IMR-90 (cell line): ENCODE measurements around the gene ADGRG6. TPM values are rescaled to one million over a fixed set of nuclear protein-coding genes. Genes with fewer than 3 reads are reported as not detected.
A peak's percentile ranks its signal among the peaks of the same experiment; 100 is the strongest.

Experiments used
- ATAC-seq: fragments of 200-7000 bp; cut with Tn5 transposase; 2 replicates; pipeline ENCODE4 v1.9.1; 2020; ENCODE audit warnings: low read depth, mild to moderate bottlenecking, moderate library complexity
- BruUV-seq: library from RNA; stranded (reverse); fragments of 400-500 nt; replicated peaks from 2 replicates; lab custom pipeline; 2021; lab: Mats Ljungman, UMichigan
- CTCF ChIA-PET: fragments of 300-600 bp; formaldehyde crosslinking; extraction: SDS; loops from one replicate; lab custom pipeline; 2021; ENCODE audit warnings: antibody characterized with exemption; lab: Yijun Ruan, JAX
- POLR2A ChIA-PET: fragments of 300-600 bp; sonication (Branson Sonifier 250); formaldehyde crosslinking; loops from one replicate; lab custom pipeline; 2022; ENCODE audit warnings: antibody characterized with exemption; ENCODE audit not compliant: unreplicated experiment; lab: Charles Lee
- DNase-seq: peaks from one replicate; pipeline ENCODE4 v3.0.0; 2013
- H2AFZ ChIP-seq: replicated peaks from 2 replicates; pipeline ENCODE3; 2013; ENCODE audit warnings: low read length, mild to moderate bottlenecking; ENCODE audit not compliant: poor library complexity
- H2AK5ac ChIP-seq: 2 replicates; pipeline ENCODE4 v1.6.1; 2013; ENCODE audit warnings: low read depth, low read length, inconsistent platforms
- H2AK9ac ChIP-seq: replicated peaks from 2 replicates; pipeline ENCODE3; 2013; ENCODE audit warnings: mild to moderate bottlenecking, low read depth, low read length, moderate library complexity; ENCODE audit not compliant: poor library complexity
- H2BK120ac ChIP-seq: 2 replicates; pipeline ENCODE4 v1.6.1; 2013; ENCODE audit warnings: low read depth, low read length, inconsistent platforms
- H2BK15ac ChIP-seq: 3 replicates; pipeline ENCODE4 v1.6.1; 2013; ENCODE audit warnings: low read depth, low read length, inconsistent platforms
- H2BK20ac ChIP-seq: 2 replicates; pipeline ENCODE4 v1.6.1; 2013; ENCODE audit warnings: low read depth, mild to moderate bottlenecking, inconsistent platforms, low read length, moderate library complexity
- H2BK5ac ChIP-seq: 2 replicates; pipeline ENCODE4 v1.6.1; 2013; ENCODE audit warnings: mild to moderate bottlenecking, low read depth, low read length, inconsistent platforms; ENCODE audit not compliant: poor library complexity, severe bottlenecking
- H3K14ac ChIP-seq: replicated peaks from 2 replicates; pipeline ENCODE4 v1.6.1; 2013; ENCODE audit warnings: low read depth, low read length, inconsistent platforms
- H3K18ac ChIP-seq: 2 replicates; pipeline ENCODE4 v1.6.1; 2013; ENCODE audit warnings: low read depth, low read length, control low read depth
- H3K23ac ChIP-seq: 2 replicates; pipeline ENCODE4 v1.6.1; 2013; ENCODE audit warnings: low read depth, low read length, inconsistent platforms
- H3K27ac ChIP-seq: 2 replicates; pipeline ENCODE4 v1.5.1; 2013; ENCODE audit warnings: mild to moderate bottlenecking, control low read depth, low read length; ENCODE audit not compliant: insufficient read depth
- H3K27me3 ChIP-seq: 2 replicates; pipeline ENCODE4 v1.6.1; 2013; ENCODE audit warnings: low read length; ENCODE audit not compliant: control insufficient read depth, insufficient read depth
- H3K36me3 ChIP-seq: 2 replicates; pipeline ENCODE4 v1.6.1; 2013; ENCODE audit warnings: low read length, mixed read lengths; ENCODE audit not compliant: control insufficient read depth, insufficient read depth
- H3K4ac ChIP-seq: 2 replicates; pipeline ENCODE4 v1.6.1; 2013; ENCODE audit warnings: low read depth, low read length, inconsistent platforms
- H3K4me1 ChIP-seq: 2 replicates; pipeline ENCODE4 v1.6.1; 2013; ENCODE audit warnings: low read length, mixed read lengths; ENCODE audit not compliant: control insufficient read depth, insufficient read depth
- H3K4me2 ChIP-seq: 2 replicates; pipeline ENCODE4 v1.6.1; 2013; ENCODE audit warnings: low read depth, mild to moderate bottlenecking, control low read depth, low read length, moderate library complexity
- H3K4me3 ChIP-seq: 2 replicates; pipeline ENCODE4 v1.5.1; 2013; ENCODE audit warnings: low read depth, mild to moderate bottlenecking, control low read depth, low read length, moderate library complexity; ENCODE audit not compliant: insufficient read depth
- H3K56ac ChIP-seq: 2 replicates; pipeline ENCODE4 v1.6.1; 2013; ENCODE audit warnings: low read length, inconsistent platforms; ENCODE audit not compliant: insufficient read depth; ENCODE audit errors: extremely low read depth
- H3K79me1 ChIP-seq, 2 experiments: 2 replicates each; pipeline ENCODE4 v1.6.1; 2013; ENCODE audit warnings: low read length in 2 of 2, inconsistent platforms in 1 of 2, low read depth in 1 of 2
- H3K9ac ChIP-seq: 2 replicates; pipeline ENCODE4 v1.6.1; 2013; ENCODE audit warnings: low read depth, low read length, control low read depth
- H3K9me1 ChIP-seq: 2 replicates; pipeline ENCODE4 v1.6.1; 2013; ENCODE audit warnings: low read length, inconsistent platforms; ENCODE audit not compliant: insufficient read depth
- H3K9me3 ChIP-seq: 2 replicates; pipeline ENCODE4 v1.6.1; 2013; ENCODE audit warnings: low read length; ENCODE audit not compliant: control insufficient read depth, insufficient read depth
- H4K20me1 ChIP-seq: 2 replicates; pipeline ENCODE4 v1.6.1; 2013; ENCODE audit warnings: low read length, inconsistent platforms; ENCODE audit not compliant: insufficient read depth
- H4K5ac ChIP-seq: 2 replicates; pipeline ENCODE4 v1.6.1; 2013; ENCODE audit warnings: mild to moderate bottlenecking, low read depth, low read length, control low read depth
- H4K8ac ChIP-seq, 2 experiments: 2 replicates each; pipeline ENCODE4 v1.6.1; 2013; ENCODE audit warnings: low read depth in 2 of 2, low read length in 2 of 2, control low read depth in 1 of 2, inconsistent platforms in 1 of 2
- H4K91ac ChIP-seq: 2 replicates; pipeline ENCODE4 v1.6.1; 2013; ENCODE audit warnings: low read depth, low read length, inconsistent platforms; ENCODE audit not compliant: insufficient read depth
- CHD1 ChIP-seq: IDR thresholded peaks from 2 replicates; pipeline ENCODE4 v1.6.1; 2012; ENCODE audit warnings: low read depth, low read length, improper control_type of control experiment
- ELK1 ChIP-seq: fragments of 150-350 bp; IDR thresholded peaks from 2 replicates; pipeline ENCODE4 v1.6.1; 2016; ENCODE audit warnings: low read depth, mild to moderate bottlenecking, low read length, moderate library complexity, borderline replicate concordance
- MAFK ChIP-seq: IDR thresholded peaks from 2 replicates; pipeline ENCODE4 v1.6.1; 2012; ENCODE audit warnings: low read depth, low read length, improper control_type of control experiment
- RFX5 ChIP-seq: IDR thresholded peaks from 2 replicates; pipeline ENCODE4 v1.8.0; 2012; ENCODE audit warnings: low read depth, mild to moderate bottlenecking, low read length, moderate library complexity
- WGBS, 2 experiments: methylation state at CpG; one replicate each; pipeline versions ENCODE4 v1.1.5 to v1.1.7; 2013; ENCODE audit warnings: missing lambda C conversion rate in 2 of 2; ENCODE audit not compliant: insufficient read length in 1 of 2; ENCODE audit errors: extremely low coverage in 2 of 2; 5-methylcytosine and 5-hydroxymethylcytosine counted together
- dilution Hi-C: fragments of 300-500 bp; cut with HindIII; formaldehyde crosslinking; loops from one replicate; pipeline ENCODE4 v1.14.3; 2018; ENCODE audit warnings: low sequenced_read_pairs; ENCODE audit not compliant: unreplicated experiment
- in situ Hi-C: fragments of 300-500 bp; cut with MboI; formaldehyde crosslinking; loops from 3 replicates; pipeline ENCODE4 v1.14.3; 2019; ENCODE audit warnings: low sequenced_read_pairs, inconsistent platforms, mixed read lengths
- intact Hi-C: fragments of 100-400 bp; cut with micrococcal nuclease; formaldehyde crosslinking; loops from 2 replicates; pipeline ENCODE4 v1.10.0; 2022
- polyA plus RNA-seq, 3 experiments: library from polyadenylated mRNA; depleted of rRNA; stranded (reverse); fragments of >200 nt; gene quantifications; 2 replicates each; pipeline ENCODE4 v1.2.3, GENCODE V29; 2012; ENCODE audit warnings: low replicate concordance in 1 of 3
- total RNA-seq: library from RNA; depleted of rRNA; stranded (reverse); fragments of >200 nt; gene quantifications from 2 replicates; pipeline ENCODE4 v1.2.3, GENCODE V29; 2012

ADGRG6 gene
- total and polyA plus RNA-seq, 2 of the 4 experiments (the other 2 are of a cell fraction), result 10.0 to 20.3 TPM

GRCh38 chr6:142301651-142302391 is at the start of gene ADGRG6 (continued):
- no peak for TF ChIP-seq RFX5
- no peak for TF ChIP-seq ELK1
- TF ChIP-seq CHD1, result no peak

GRCh38 chr6:142254513-142254912 is 47.3 kb upstream of the ADGRG6 start:
- H2BK5ac ChIP-seq, result no peak overlapping the region
- H4K5ac ChIP-seq, result no peak overlapping the region
- DNase-seq (no peak), ATAC-seq (no peak)
- WGBS, 2 experiments, result 91% methylated on average over 2 of the region's 6 CpGs; no CpG with 5 or more reads in 1 of the 2 experiments
- no peak overlapping the region for H3K4ac ChIP-seq
- H3K27ac ChIP-seq, result no peak overlapping the region
- no peak overlapping the region for H3K9ac ChIP-seq
- no peak overlapping the region for H3K14ac ChIP-seq
- intact Hi-C loops (no loop called here), in situ Hi-C loops (no loop called here), dilution Hi-C loops (no loop called here)
- no peak overlapping the region for H3K18ac ChIP-seq
- POLR2A ChIA-PET, result no interaction called here
- H4K20me1 ChIP-seq, result no peaks in the 10 kb centered on the region
- no peaks in the 10 kb centered on the region for H3K4me1 ChIP-seq
- no peak for TF ChIP-seq RFX5
- TF ChIP-seq MAFK, result peak; percentile 84
- no peaks in the 10 kb centered on the region for H3K79me1 ChIP-seq
- H3K27me3 ChIP-seq, result no peaks in the 10 kb centered on the region
- no peak overlapping the region for H2AK9ac ChIP-seq
- no peaks in the 10 kb centered on the region for H3K9me3 ChIP-seq
- no peak overlapping the region for H3K4me3 ChIP-seq
- H2BK15ac ChIP-seq, result no peak overlapping the region
- H3K36me3 ChIP-seq, result no peaks in the 10 kb centered on the region
- no peak overlapping the region for H2BK120ac ChIP-seq
- CTCF ChIA-PET, result interaction anchor here (0.6 kb wide), 1 partner anchor 9 kb away, joined by 4 read pairs; no protein-coding TSS in a partner anchor
- H3K4me2 ChIP-seq, result no peak overlapping the region
- H3K9me1 ChIP-seq, result no peaks in the 10 kb centered on the region
- H2AK5ac ChIP-seq, result no peak overlapping the region
- H3K56ac ChIP-seq, result no peak overlapping the region
- H4K91ac ChIP-seq, result no peak overlapping the region
- no peak overlapping the region for H4K8ac ChIP-seq
- no peak overlapping the region for H2AFZ ChIP-seq
- BruUV-seq, result no TSS peak
- no peak overlapping the region for H3K23ac ChIP-seq
- H2BK20ac ChIP-seq, result no peak overlapping the region
